Liver (tissue), 3 donors: Measurements from ENCODE around the gene MAP4K4.

Source experiments
- EGR1 ChIP-seq, 2 donors: IDR thresholded peaks; 2 replicates each; pipeline ENCODE4 v1.6.1; 2016 to 2018; ENCODE audit warnings: antibody characterized with exemption in 2 of 2, low read depth in 2 of 2
- FOXA1 ChIP-seq: IDR thresholded peaks from 2 replicates; pipeline ENCODE4 v1.6.1; 2016; ENCODE audit warnings: antibody characterized with exemption
- GABPA ChIP-seq, 2 donors: IDR thresholded peaks in 1 of 2; conservative IDR thresholded peaks in 1 of 2; 2 replicates each; pipeline ENCODE4 v1.6.1; 2016; ENCODE audit warnings: antibody characterized with exemption in 2 of 2, mild to moderate bottlenecking in 1 of 2, moderate library complexity in 1 of 2
- JUND ChIP-seq, 2 donors: IDR thresholded peaks; 2 replicates each; pipeline ENCODE4 v1.6.1; 2016; ENCODE audit warnings: antibody characterized with exemption in 2 of 2
- RAD21 ChIP-seq, 2 donors: IDR thresholded peaks; 2 replicates each; pipeline ENCODE4 v1.6.1; 2016; ENCODE audit warnings: antibody characterized with exemption in 2 of 2, mild to moderate bottlenecking in 2 of 2
- RXRA ChIP-seq, 2 donors: IDR thresholded peaks; 2 replicates each; pipeline ENCODE4 v1.6.1; 2017 to 2018; ENCODE audit warnings: antibody characterized with exemption in 2 of 2, mild to moderate bottlenecking in 1 of 2
- SP1 ChIP-seq: IDR thresholded peaks from 2 replicates; pipeline ENCODE4 v1.6.1; 2018; ENCODE audit warnings: antibody characterized with exemption, mild to moderate bottlenecking
- TAF1 ChIP-seq: conservative IDR thresholded peaks from 2 replicates; pipeline ENCODE4 v1.6.1; 2016; ENCODE audit warnings: antibody characterized with exemption, mild to moderate bottlenecking
- YY1 ChIP-seq: IDR thresholded peaks from 2 replicates; pipeline ENCODE4 v1.6.1; 2016; ENCODE audit warnings: antibody characterized with exemption, mild to moderate bottlenecking
- TF ChIP-seq, protein P1 (sequence below): fragments of 150-350 bp; IDR thresholded peaks from 2 replicates; pipeline ENCODE4 v1.5.1; 2017; ENCODE audit warnings: improper control_type of control experiment, low read depth, low read length; ENCODE audit not compliant: missing input control
- TF ChIP-seq, protein P2 (sequence below): IDR thresholded peaks from 2 replicates; pipeline ENCODE4 v1.6.1; 2016; ENCODE audit warnings: antibody characterized with exemption
- TF ChIP-seq, protein P3 (sequence below): IDR thresholded peaks from 2 replicates; pipeline ENCODE4 v1.6.1; 2016; ENCODE audit warnings: antibody characterized with exemption, mild to moderate bottlenecking
- TF ChIP-seq, protein P4 (sequence below): IDR thresholded peaks from 2 replicates; pipeline ENCODE4 v1.6.1; 2016; ENCODE audit warnings: antibody characterized with exemption
- TF ChIP-seq, protein P5 (sequence below): IDR thresholded peaks from 2 replicates; pipeline ENCODE4 v1.6.1; 2016; ENCODE audit warnings: antibody characterized with exemption
- donor health status: healthy.
- donor health status: healthy.

DNA sequence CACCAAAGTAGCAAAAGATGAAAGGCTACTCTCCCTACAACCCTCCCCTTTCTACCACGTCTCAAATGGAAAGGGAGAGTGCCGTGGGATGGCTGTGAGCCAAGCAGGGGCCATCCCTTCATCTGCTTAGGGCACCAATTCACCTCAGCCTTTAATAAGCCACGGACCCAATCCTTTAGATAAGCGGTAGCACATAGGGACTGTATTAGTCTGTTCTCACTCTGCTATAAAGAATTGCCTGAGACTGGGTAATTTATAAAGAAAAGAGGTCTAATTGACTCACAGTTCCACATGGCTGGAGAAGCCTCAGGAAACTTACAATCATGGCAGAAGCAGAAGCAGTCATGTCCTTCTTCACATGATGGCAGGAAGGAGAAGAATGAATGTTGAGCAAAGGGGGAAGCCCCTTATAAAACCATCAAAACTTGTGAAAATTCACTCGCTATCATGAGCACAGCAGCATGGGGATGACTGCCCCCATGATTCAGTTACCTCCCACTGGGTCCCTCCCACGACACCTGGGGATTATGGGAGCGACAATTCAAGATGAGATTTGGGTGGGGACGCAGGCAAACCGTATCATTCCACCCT is 208.3 kb downstream of the MAP4K4 start:
- TF ChIP-seq, protein P1, sequence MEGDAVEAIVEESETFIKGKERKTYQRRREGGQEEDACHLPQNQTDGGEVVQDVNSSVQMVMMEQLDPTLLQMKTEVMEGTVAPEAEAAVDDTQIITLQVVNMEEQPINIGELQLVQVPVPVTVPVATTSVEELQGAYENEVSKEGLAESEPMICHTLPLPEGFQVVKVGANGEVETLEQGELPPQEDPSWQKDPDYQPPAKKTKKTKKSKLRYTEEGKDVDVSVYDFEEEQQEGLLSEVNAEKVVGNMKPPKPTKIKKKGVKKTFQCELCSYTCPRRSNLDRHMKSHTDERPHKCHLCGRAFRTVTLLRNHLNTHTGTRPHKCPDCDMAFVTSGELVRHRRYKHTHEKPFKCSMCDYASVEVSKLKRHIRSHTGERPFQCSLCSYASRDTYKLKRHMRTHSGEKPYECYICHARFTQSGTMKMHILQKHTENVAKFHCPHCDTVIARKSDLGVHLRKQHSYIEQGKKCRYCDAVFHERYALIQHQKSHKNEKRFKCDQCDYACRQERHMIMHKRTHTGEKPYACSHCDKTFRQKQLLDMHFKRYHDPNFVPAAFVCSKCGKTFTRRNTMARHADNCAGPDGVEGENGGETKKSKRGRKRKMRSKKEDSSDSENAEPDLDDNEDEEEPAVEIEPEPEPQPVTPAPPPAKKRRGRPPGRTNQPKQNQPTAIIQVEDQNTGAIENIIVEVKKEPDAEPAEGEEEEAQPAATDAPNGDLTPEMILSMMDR = no peak
- TF ChIP-seq, protein P2, sequence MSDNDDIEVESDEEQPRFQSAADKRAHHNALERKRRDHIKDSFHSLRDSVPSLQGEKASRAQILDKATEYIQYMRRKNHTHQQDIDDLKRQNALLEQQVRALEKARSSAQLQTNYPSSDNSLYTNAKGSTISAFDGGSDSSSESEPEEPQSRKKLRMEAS = no peak
- TF ChIP-seq, protein P3, sequence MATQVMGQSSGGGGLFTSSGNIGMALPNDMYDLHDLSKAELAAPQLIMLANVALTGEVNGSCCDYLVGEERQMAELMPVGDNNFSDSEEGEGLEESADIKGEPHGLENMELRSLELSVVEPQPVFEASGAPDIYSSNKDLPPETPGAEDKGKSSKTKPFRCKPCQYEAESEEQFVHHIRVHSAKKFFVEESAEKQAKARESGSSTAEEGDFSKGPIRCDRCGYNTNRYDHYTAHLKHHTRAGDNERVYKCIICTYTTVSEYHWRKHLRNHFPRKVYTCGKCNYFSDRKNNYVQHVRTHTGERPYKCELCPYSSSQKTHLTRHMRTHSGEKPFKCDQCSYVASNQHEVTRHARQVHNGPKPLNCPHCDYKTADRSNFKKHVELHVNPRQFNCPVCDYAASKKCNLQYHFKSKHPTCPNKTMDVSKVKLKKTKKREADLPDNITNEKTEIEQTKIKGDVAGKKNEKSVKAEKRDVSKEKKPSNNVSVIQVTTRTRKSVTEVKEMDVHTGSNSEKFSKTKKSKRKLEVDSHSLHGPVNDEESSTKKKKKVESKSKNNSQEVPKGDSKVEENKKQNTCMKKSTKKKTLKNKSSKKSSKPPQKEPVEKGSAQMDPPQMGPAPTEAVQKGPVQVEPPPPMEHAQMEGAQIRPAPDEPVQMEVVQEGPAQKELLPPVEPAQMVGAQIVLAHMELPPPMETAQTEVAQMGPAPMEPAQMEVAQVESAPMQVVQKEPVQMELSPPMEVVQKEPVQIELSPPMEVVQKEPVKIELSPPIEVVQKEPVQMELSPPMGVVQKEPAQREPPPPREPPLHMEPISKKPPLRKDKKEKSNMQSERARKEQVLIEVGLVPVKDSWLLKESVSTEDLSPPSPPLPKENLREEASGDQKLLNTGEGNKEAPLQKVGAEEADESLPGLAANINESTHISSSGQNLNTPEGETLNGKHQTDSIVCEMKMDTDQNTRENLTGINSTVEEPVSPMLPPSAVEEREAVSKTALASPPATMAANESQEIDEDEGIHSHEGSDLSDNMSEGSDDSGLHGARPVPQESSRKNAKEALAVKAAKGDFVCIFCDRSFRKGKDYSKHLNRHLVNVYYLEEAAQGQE = no peak
- TF ChIP-seq RAD21 (IDR thresholded peaks at IDR 0.05) (no peak), YY1 (no peak), TAF1 (no peak), RXRA (IDR thresholded peaks at IDR 0.05) (no peak), JUND (IDR thresholded peaks at IDR 0.05) (no peak), GABPA (IDR thresholded peaks at IDR 0.05 in 1 of 2, conservative IDR thresholded peaks at IDR 0.05 in 1 of 2) (no peak), SP1 (no peak), EGR1 (IDR thresholded peaks at IDR 0.05; ENCODE audit: low read depth in 2 of 2) (no peak), FOXA1 (no peak)
- TF ChIP-seq, protein P4, sequence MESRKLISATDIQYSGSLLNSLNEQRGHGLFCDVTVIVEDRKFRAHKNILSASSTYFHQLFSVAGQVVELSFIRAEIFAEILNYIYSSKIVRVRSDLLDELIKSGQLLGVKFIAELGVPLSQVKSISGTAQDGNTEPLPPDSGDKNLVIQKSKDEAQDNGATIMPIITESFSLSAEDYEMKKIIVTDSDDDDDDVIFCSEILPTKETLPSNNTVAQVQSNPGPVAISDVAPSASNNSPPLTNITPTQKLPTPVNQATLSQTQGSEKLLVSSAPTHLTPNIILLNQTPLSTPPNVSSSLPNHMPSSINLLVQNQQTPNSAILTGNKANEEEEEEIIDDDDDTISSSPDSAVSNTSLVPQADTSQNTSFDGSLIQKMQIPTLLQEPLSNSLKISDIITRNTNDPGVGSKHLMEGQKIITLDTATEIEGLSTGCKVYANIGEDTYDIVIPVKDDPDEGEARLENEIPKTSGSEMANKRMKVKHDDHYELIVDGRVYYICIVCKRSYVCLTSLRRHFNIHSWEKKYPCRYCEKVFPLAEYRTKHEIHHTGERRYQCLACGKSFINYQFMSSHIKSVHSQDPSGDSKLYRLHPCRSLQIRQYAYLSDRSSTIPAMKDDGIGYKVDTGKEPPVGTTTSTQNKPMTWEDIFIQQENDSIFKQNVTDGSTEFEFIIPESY = no peak
- TF ChIP-seq, protein P5, sequence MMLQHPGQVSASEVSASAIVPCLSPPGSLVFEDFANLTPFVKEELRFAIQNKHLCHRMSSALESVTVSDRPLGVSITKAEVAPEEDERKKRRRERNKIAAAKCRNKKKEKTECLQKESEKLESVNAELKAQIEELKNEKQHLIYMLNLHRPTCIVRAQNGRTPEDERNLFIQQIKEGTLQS = no peak
